ENCODE results near the gene BRMS1.
"Not testable (repeated sequence)": the region's sequence is repeated elsewhere in the genome, so short reads cannot be mapped to it uniquely, and the experiment has no call there.

BRMS1 gene

GRCh38 chr11:66344550-66345315 is at the start of gene BRMS1:
TSS of gene BRMS1 (minus strand) at chr11:66345104. CDS start at chr11:66342234, 2,870 bp downstream.
- DNase-seq = peak; percentile 88

- no peak for DNase-seq
Observed at GRCh38 chr11:66393954-66394353, 49.0 kb upstream of the BRMS1 start.

- DNase-seq = no peak
Observed at GRCh38 chr11:66391322-66391721, 46.4 kb upstream of the BRMS1 start.

- peak; percentile 49 for DNase-seq
Observed at GRCh38 chr11:66388780-66389386, 44.0 kb upstream of the BRMS1 start.

GRCh38 chr11:66386171-66387069 is 41.5 kb upstream of the BRMS1 start:
- peak; percentile 67 for DNase-seq

GRCh38 chr11:66384316-66384715 is 39.4 kb upstream of the BRMS1 start:
- not testable (repeated sequence) for DNase-seq

- DNase-seq = not testable (repeated sequence)
Observed at GRCh38 chr11:66380264-66380663, 35.4 kb upstream of the BRMS1 start.

- DNase-seq = not testable (repeated sequence)
Observed at GRCh38 chr11:66373690-66374287, 28.9 kb upstream of the BRMS1 start.

GRCh38 chr11:66373265-66373664 is 28.4 kb upstream of the BRMS1 start:
- no peak for DNase-seq

GRCh38 chr11:66371627-66372415 is 26.9 kb upstream of the BRMS1 start, which contains the start of gene SLC29A2:
TSS of gene SLC29A2 (minus strand) at chr11:66371760. CDS start at chr11:66371591, 169 bp downstream.
- peak; percentile 72 for DNase-seq

- DNase-seq = no peak
Observed at GRCh38 chr11:66369073-66369894, 24.4 kb upstream of the BRMS1 start.

- DNase-seq = no peak
Observed at GRCh38 chr11:66368484-66368883, 23.6 kb upstream of the BRMS1 start.

- no peak for DNase-seq
Observed at GRCh38 chr11:66367561-66368312, 22.8 kb upstream of the BRMS1 start.

- no peak for DNase-seq
Observed at GRCh38 chr11:66366844-66367477, 22.1 kb upstream of the BRMS1 start.

GRCh38 chr11:66365711-66366619 is 21.1 kb upstream of the BRMS1 start:
- DNase-seq = no peak

- DNase-seq = no peak
Observed at GRCh38 chr11:66365166-66365565, 20.3 kb upstream of the BRMS1 start.

- peak; percentile 40 for DNase-seq
Observed at GRCh38 chr11:66363805-66364535, 19.1 kb upstream of the BRMS1 start.

GRCh38 chr11:66363187-66363601 is 18.3 kb upstream of the BRMS1 start:
- no peak for DNase-seq
